Measurements from ENCODE around the gene CBLL1. TPM values are rescaled to one million over a fixed set of nuclear protein-coding genes. Genes with fewer than 3 reads are reported as not detected.
A peak's percentile ranks its signal among the peaks of the same experiment; 100 is the strongest.

Gene CBLL1
- total and polyA plus RNA-seq, 10 of the 15 experiments (the other 5 are each of a cell fraction or from before 2014, with no cell fraction given): 7.2 to 40.1 (median 23.4) TPM

GRCh38 chr7:107742678-107743566, 1.0 kb upstream of the CBLL1 start (continued):
- TF ChIP-seq IRF3 (IDR thresholded peaks at IDR 0.05) (0 out of 2 replicates have a peak, but pooled peaks have one; percentile 6), ASH2L (IDR thresholded peaks at IDR 0.05; ENCODE audit: borderline replicate concordance, low read depth) (no peak), GATAD2B (conservative IDR thresholded peaks at IDR 0.05; ENCODE audit: low read depth) (peak; percentile 81; the same call in 1 of the 2 replicates), CHD1 (IDR thresholded peaks at IDR 0.05; ENCODE audit: low read depth, low read length) (no peak), KAT2A (conservative IDR thresholded peaks at IDR 0.05; ENCODE audit: control insufficient read depth, low read depth, low read length) (no peak), TCF3 (IDR thresholded peaks at IDR 0.05; ENCODE audit: borderline replicate concordance, insufficient read depth, low read depth, low read length) (no peak; the same call in 1 of the 2 replicates), ATF2 (IDR thresholded peaks at IDR 0.05; ENCODE audit: low read length) (peak; percentile 21; the same call in 1 of the 2 replicates), IKZF1 (conservative IDR thresholded peaks at IDR 0.05) (peak; percentile 94), ZNF622 (IDR thresholded peaks at IDR 0.05) (no peak), NR2C1 (IDR thresholded peaks at IDR 0.05) (no peak), ZZZ3 (IDR thresholded peaks at IDR 0.05; ENCODE audit: control insufficient read depth, insufficient read length, low read depth) (no peak), SMC3 (IDR thresholded peaks at IDR 0.05; ENCODE audit: borderline replicate concordance, low read length) (no peak), TCF12 (IDR thresholded peaks at IDR 0.05; ENCODE audit: low read depth, low read length) (peak; percentile 45; the same call in 1 of the 2 replicates), SUPT20H (IDR thresholded peaks at IDR 0.05; ENCODE audit: borderline replicate concordance, control insufficient read depth, low read depth, low read length) (no peak), ZBTB40 (IDR thresholded peaks at IDR 0.05; ENCODE audit: borderline replicate concordance) (no peak), EED (IDR thresholded peaks at IDR 0.05; ENCODE audit: low read depth) (peak; percentile 97), CUX1 (IDR thresholded peaks at IDR 0.05; ENCODE audit: insufficient replicate concordance, low read depth, low read length) (no peak)
